Ovary (tissue), 9 donors: Measurements from ENCODE around the gene BICDL1. TPM values are rescaled to one million over a fixed set of nuclear protein-coding genes. Genes with fewer than 3 reads are reported as not detected.

Experiments
- DNase-seq, 5 donors: peaks; one replicate each; pipeline ENCODE4 v3.0.0-alpha.2; 2019 to 2020
- H3K27ac ChIP-seq, 2 donors: fragments of 200-600 bp; one replicate each; pipeline versions ENCODE4 v1.5.1 to v1.8.0; 2019 to 2022
- H3K27me3 ChIP-seq: fragments of 200-600 bp; one replicate; pipeline ENCODE4 v1.8.0; 2022
- H3K36me3 ChIP-seq: fragments of 200-600 bp; sonication (generic); one replicate; pipeline ENCODE4 v1.5.1; 2019
- H3K4me1 ChIP-seq: one replicate; pipeline ENCODE4 v1.8.1; 2013; ENCODE audit warnings: mild to moderate bottlenecking, moderate library complexity; ENCODE audit not compliant: insufficient read depth
- H3K4me3 ChIP-seq: fragments of 200-600 bp; sonication (generic); one replicate; pipeline ENCODE4 v1.5.1; 2017
- H3K9me3 ChIP-seq, 2 donors: fragments of 200-600 bp in 1 of 2; sonication (generic) in 1 of 2; one replicate each; pipeline versions ENCODE4 v1.5.1 to v1.8.1; 2013 to 2019; ENCODE audit warnings: mild to moderate bottlenecking in 1 of 2, moderate library complexity in 1 of 2
- CTCF ChIP-seq, 3 donors: fragments of 450-650 bp in 2 of 3; fragments of 200-600 bp in 1 of 3; IDR thresholded peaks; one replicate each; pipeline versions ENCODE4 v1.5.1 to v1.8.0; 2016 to 2022; ENCODE audit warnings: antibody characterized with exemption in 3 of 3, mild to moderate bottlenecking in 1 of 3
- EP300 ChIP-seq: sonication (generic); formaldehyde crosslinking; IDR thresholded peaks from one replicate; pipeline ENCODE4 v1.6.1; 2017; ENCODE audit warnings: antibody characterized with exemption
- POLR2A ChIP-seq: fragments of 450-650 bp; IDR thresholded peaks from one replicate; pipeline ENCODE4 v1.6.1; 2017; ENCODE audit warnings: antibody characterized with exemption, mild to moderate bottlenecking, moderate library complexity
- WGBS, 3 donors: extraction: QIAGEN DNeasy Blood & Tissue Kit in 1 of 3; methylation state at CpG; one replicate each; pipeline versions ENCODE4 v1.1.5 to v1.1.7; 2013 to 2017; 5-methylcytosine and 5-hydroxymethylcytosine counted together
- intact Hi-C, 4 donors: fragments of 100-400 bp; cut with DNase I; formaldehyde crosslinking; loops; one replicate each; pipeline versions ENCODE4 v1.11.0 to v1.15.1; 2022 to 2023
- polyA plus RNA-seq, 2 donors: library from polyadenylated mRNA; stranded (reverse); fragments of 200-250 nt in 1 of 2; fragments of 350-450 nt in 1 of 2; fragmentation: Illumina TruSeq in 1 of 2; extraction: RNeasy Lipid Tissue Mini Kit (QIAGEN cat#74804) in 1 of 2; gene quantifications; one replicate each; pipeline ENCODE4 v1.2.3, GENCODE V29; 2013 to 2014
- total RNA-seq, 7 donors: library from RNA; depleted of rRNA in 2 of 7; stranded (reverse); fragments of >200 nt in 2 of 7; fragmentation: NEBNext Ultra II Directional in 3 of 7; extraction: Animal tissue kit (Norgen Biotek cat#: 25700) in 3 of 7; gene quantifications; one replicate each; pipeline versions ENCODE4 v1.1.0 to v1.2.4, GENCODE V29; 2016 to 2023
- donor health status: DM: no; HTN: no; CAD: no; lungs with moderate emphysema.
- donor health status: DM: no; HTN: no; CAD: no.
- donor health status: Bipolar disorder and iron deficiency.
- donor health status: DM: yes; HTN: yes; CAD: no.
- donor health status: DM: no; HTN: no; CAD: no.
- donor health status: DM: yes; HTN: yes; CAD: no.

BICDL1 gene
- total and polyA plus RNA-seq, 9 donors = 0.40 to 147 (median 1.7) TPM

GRCh38 chr12:120101617-120102016 lies 112.6 kb downstream of the BICDL1 start:
- no peak for TF ChIP-seq EP300
- no peak for TF ChIP-seq CTCF (IDR thresholded peaks at IDR 0.05)
- no peak for TF ChIP-seq POLR2A
- intact Hi-C loops = no loop called here
- Histone ChIP-seq H3K27me3 (no peaks in the 10 kb centered on the region), H3K9me3 (no peaks in the 10 kb centered on the region), H3K36me3 (no peaks in the 10 kb centered on the region), H3K27ac (peak overlapping the region; percentile 32 to 74), H3K4me3 (no peak overlapping the region), H3K4me1 (peaks cover 24% of the 10 kb centered on the region)
- WGBS, 3 donors = 42 to 61% (median 50%) methylated on average over 13 of the region's 13 CpGs
- DNase-seq = no peak

- no peak for DNase-seq
- no peaks in the 10 kb centered on the region for H3K36me3 ChIP-seq
- no peaks in the 10 kb centered on the region for H3K27me3 ChIP-seq
- no peaks in the 10 kb centered on the region for H3K9me3 ChIP-seq
- H3K4me1 ChIP-seq = peaks cover 24% of the 10 kb centered on the region
- intact Hi-C loops = no loop called here
- 75 to 83% (median 81%) methylated on average over 27 to 30 of the region's 30 CpGs for WGBS, 3 donors
- TF ChIP-seq EP300 = no peak
- TF ChIP-seq CTCF (IDR thresholded peaks at IDR 0.05) = no peak
- TF ChIP-seq POLR2A = no peak
- peak overlapping the region in 1 of 2 donors; percentile 74 for H3K27ac ChIP-seq
- no peak overlapping the region for H3K4me3 ChIP-seq
Measured at GRCh38 chr12:120102189-120103043, 113.4 kb downstream of the BICDL1 start.

GRCh38 chr12:120103044-120103338 lies 114.0 kb downstream of the BICDL1 start:
- WGBS, 3 donors = 91 to 93% (median 91%) methylated on average over 11 of the region's 11 CpGs
- H3K27me3 ChIP-seq = no peaks in the 10 kb centered on the region
- H3K9me3 ChIP-seq = no peaks in the 10 kb centered on the region
- no peaks in the 10 kb centered on the region for H3K36me3 ChIP-seq
- peaks cover 24% of the 10 kb centered on the region for H3K4me1 ChIP-seq
- intact Hi-C loops = no loop called here
- no peak overlapping the region for H3K27ac ChIP-seq
- no peak for DNase-seq
- no peak for TF ChIP-seq EP300
- TF ChIP-seq POLR2A = no peak
- no peak for TF ChIP-seq CTCF (IDR thresholded peaks at IDR 0.05)
- H3K4me3 ChIP-seq = no peak overlapping the region

- WGBS, 3 donors = 89 to 93% (median 92%) methylated on average over 13 of the region's 13 CpGs
Measured at GRCh38 chr12:120103371-120103770, 114.3 kb downstream of the BICDL1 start.

More at GRCh38 chr12:120103371-120103770, 114.3 kb downstream of the BICDL1 start:
- H3K4me3 ChIP-seq = no peak overlapping the region
- no peaks in the 10 kb centered on the region for H3K27me3 ChIP-seq
- H3K4me1 ChIP-seq = peaks cover 24% of the 10 kb centered on the region
- no peaks in the 10 kb centered on the region for H3K9me3 ChIP-seq
- H3K27ac ChIP-seq = no peak overlapping the region
- TF ChIP-seq EP300 (no peak), CTCF (IDR thresholded peaks at IDR 0.05) (no peak), POLR2A (no peak)
- intact Hi-C loops = no loop called here
- no peaks in the 10 kb centered on the region for H3K36me3 ChIP-seq
- no peak for DNase-seq
